Measurements from ENCODE around the gene LTB4R. TPM values are rescaled to one million over a fixed set of nuclear protein-coding genes. Genes with fewer than 3 reads are reported as not detected.
A peak's percentile ranks its signal among the peaks of the same experiment; 100 is the strongest.

The LTB4R gene
- polyA plus RNA-seq, 3 donors, result 2.4 to 2.9 (median 2.9) TPM

GRCh38 chr14:24298892-24299254 lies 12.4 kb upstream of the LTB4R start:
- DNase-seq (ENCODE audit: low read depth in 3 of 3, low spot score in 2 of 3), result no peak

GRCh38 chr14:24299255-24300191 lies 11.8 kb upstream of the LTB4R start, which contains the start of the genes DHRS1 and NOP9:
Gene DHRS1, minus strand, starts transcription at chr14:24299780. Its CDS starts 674 bp downstream, at chr14:24299106.
Gene NOP9, plus strand, starts transcription at chr14:24299850. Its CDS starts 105 bp downstream, at chr14:24299955.
- peak; percentile 83 to 85 (median 83) for DNase-seq (ENCODE audit: low read depth in 3 of 3, low spot score in 2 of 3)

- DNase-seq (ENCODE audit: low read depth in 3 of 3, low spot score in 2 of 3), result no peak
These were observed 10.8 kb upstream of the LTB4R start for GRCh38 chr14:24300326-24300980.

GRCh38 chr14:24304019-24304387 lies 7.3 kb upstream of the LTB4R start:
- no peak for DNase-seq (ENCODE audit: low read depth in 3 of 3, low spot score in 2 of 3)

- DNase-seq (ENCODE audit: low read depth in 3 of 3, low spot score in 2 of 3), result no peak
These were observed 4.1 kb upstream of the LTB4R start for GRCh38 chr14:24307156-24307574.

GRCh38 chr14:24307575-24308341 lies 3.5 kb upstream of the LTB4R start, which contains the start of gene CIDEB:
Gene CIDEB, minus strand, starts transcription at chr14:24307977. Its CDS starts 119 bp downstream, at chr14:24307858.
- no peak for DNase-seq (ENCODE audit: low read depth in 3 of 3, low spot score in 2 of 3)

- DNase-seq (ENCODE audit: low read depth in 3 of 3, low spot score in 2 of 3), result no peak
These were observed 2.8 kb upstream of the LTB4R start for GRCh38 chr14:24308342-24309124.

GRCh38 chr14:24309538-24310264 lies 1.6 kb upstream of the LTB4R start, which contains the start of gene LTB4R2:
Gene LTB4R2, plus strand, starts transcription at chr14:24310140. Its CDS starts 525 bp downstream, at chr14:24310665.
- DNase-seq (ENCODE audit: low read depth in 3 of 3, low spot score in 2 of 3), result no peak

- DNase-seq (ENCODE audit: low read depth in 3 of 3, low spot score in 2 of 3), result no peak
These were observed 1.0 kb upstream of the LTB4R start for GRCh38 chr14:24310265-24310645.

GRCh38 chr14:24311837-24312615 lies 724 bp downstream of the LTB4R start:
- DNase-seq (ENCODE audit: low read depth in 3 of 3, low spot score in 2 of 3), result no peak

- no peak for DNase-seq (ENCODE audit: low read depth in 3 of 3, low spot score in 2 of 3)
These were observed 1.6 kb downstream of the LTB4R start for GRCh38 chr14:24312736-24313507.

GRCh38 chr14:24313913-24314312 lies 2.6 kb downstream of the LTB4R start:
- DNase-seq (ENCODE audit: low read depth in 3 of 3, low spot score in 2 of 3), result no peak

- DNase-seq (ENCODE audit: low read depth in 3 of 3, low spot score in 2 of 3), result no peak
These were observed 3.3 kb downstream of the LTB4R start for GRCh38 chr14:24314377-24315193.

GRCh38 chr14:24315243-24315806 lies 4.0 kb downstream of the LTB4R start:
- no peak for DNase-seq (ENCODE audit: low read depth in 3 of 3, low spot score in 2 of 3)

- DNase-seq (ENCODE audit: low read depth in 3 of 3, low spot score in 2 of 3), result no peak
These were observed 4.7 kb downstream of the LTB4R start for GRCh38 chr14:24315807-24316596.

- no peak for DNase-seq (ENCODE audit: low read depth in 3 of 3, low spot score in 2 of 3)
These were observed 5.3 kb downstream of the LTB4R start for GRCh38 chr14:24316597-24316950.

All from right renal cortex interstitium (tissue), 3 donors.